AG04450 (cell line): Measurements from ENCODE around the gene AP1M2. TPM values are rescaled to one million over a fixed set of nuclear protein-coding genes. Genes with fewer than 3 reads are reported as not detected.

ENCODE experiments used
- CTCF ChIA-PET: fragments of 300-600, 350-600 bp; formaldehyde crosslinking; extraction: SDS; loops from one replicate; lab custom pipeline; 2022; ENCODE audit warnings: antibody characterized with exemption, inconsistent platforms; lab: Charles Lee
- POLR2A ChIA-PET: fragments of 350-600 bp; formaldehyde crosslinking; extraction: SDS; loops from one replicate; lab custom pipeline; 2021; ENCODE audit warnings: antibody characterized with exemption, inconsistent platforms; lab: Yijun Ruan, JAX
- DNase-seq: peaks from one replicate; pipeline ENCODE4 v3.0.0-alpha.2; 2011; ENCODE audit warnings: low read depth, low spot score
- H3K27ac ChIP-seq: one replicate; pipeline ENCODE4 v1.5.1; 2012; ENCODE audit warnings: low read depth, low read length, control low read depth
- H3K27me3 ChIP-seq: one replicate; pipeline ENCODE4 v1.6.0; 2012; ENCODE audit warnings: low read length; ENCODE audit not compliant: control insufficient read depth, insufficient read depth
- H3K4me3 ChIP-seq: 2 replicates; pipeline ENCODE4 v1.5.1; 2011; ENCODE audit warnings: mild to moderate bottlenecking, low read depth, low read length, control low read depth
- H3K9me3 ChIP-seq: 2 replicates; pipeline ENCODE4 v1.5.1; 2012; ENCODE audit warnings: low read length; ENCODE audit not compliant: control insufficient read depth, insufficient read depth
- CTCF ChIP-seq: IDR thresholded peaks from 2 replicates; pipeline ENCODE4 v1.5.1; 2011; ENCODE audit warnings: low read depth, low read length, control low read depth, inconsistent platforms
- polyA plus RNA-seq: library from polyadenylated mRNA; depleted of rRNA; stranded (reverse); fragments of >200 nt; gene quantifications from 2 replicates; pipeline ENCODE4 v1.2.3, GENCODE V29; 2011

The AP1M2 gene
- polyA plus RNA-seq, 1 experiment: 0.17 TPM

GRCh38 chr19:10620786-10621185 is 33.7 kb upstream of the AP1M2 start:
- POLR2A ChIA-PET: no interaction called here
- no peak for DNase-seq
- TF ChIP-seq CTCF: no peak
- no peaks in the 10 kb centered on the region for H3K27me3 ChIP-seq
- H3K27ac ChIP-seq: no peak overlapping the region
- H3K4me3 ChIP-seq: no peak overlapping the region
- H3K9me3 ChIP-seq: no peaks in the 10 kb centered on the region
- CTCF ChIA-PET: interaction anchor here (3.3 to 3.4 kb wide), 2 partner anchors 23 to 39 kb away, joined by 17 to 28 read pairs; no protein-coding TSS in a partner anchor

- no peak for DNase-seq
- Histone ChIP-seq H3K27ac (peak overlapping the region; percentile 21), H3K9me3 (no peaks in the 10 kb centered on the region), H3K27me3 (no peaks in the 10 kb centered on the region), H3K4me3 (no peak overlapping the region)
- CTCF ChIA-PET: interaction anchor here (1.1 to 3.3 kb wide), 2 partner anchors 37 to 47 kb away, joined by 9 to 17 read pairs; no protein-coding TSS in a partner anchor
- POLR2A ChIA-PET: interaction anchor here (0.6 kb wide), 1 partner anchor 17 kb away, joined by 3 read pairs; no protein-coding TSS in a partner anchor
- TF ChIP-seq CTCF: no peak
These were observed 31.7 kb upstream of the AP1M2 start for GRCh38 chr19:10618846-10619245.

GRCh38 chr19:10617409-10618121 is 30.5 kb upstream of the AP1M2 start:
- Histone ChIP-seq H3K9me3 (no peaks in the 10 kb centered on the region), H3K27me3 (no peaks in the 10 kb centered on the region), H3K27ac (peak overlapping the region; percentile 95), H3K4me3 (no peak overlapping the region)
- peak; percentile 57 for DNase-seq
- no peak for TF ChIP-seq CTCF
- ChIA-PET CTCF (interaction anchor here (0.5 to 3.3 kb wide), 4 partner anchors 28 to 105 kb away, joined by 3 to 17 read pairs (median 6); no protein-coding TSS in a partner anchor), POLR2A (interaction anchor here (0.5 to 1.4 kb wide), 3 partner anchors 15 to 415 kb away, joined by 4 to 5 read pairs (median 4); no protein-coding TSS in a partner anchor)

- no peak for TF ChIP-seq CTCF
- DNase-seq: no peak
- no peak overlapping the region for H3K27ac ChIP-seq
- POLR2A ChIA-PET: no interaction called here
- CTCF ChIA-PET: no interaction called here
- H3K27me3 ChIP-seq: no peaks in the 10 kb centered on the region
- no peaks in the 10 kb centered on the region for H3K9me3 ChIP-seq
- H3K4me3 ChIP-seq: no peak overlapping the region
These were observed 28.4 kb upstream of the AP1M2 start for GRCh38 chr19:10615429-10616023.
